ENCODE data around the gene PDZD2. TPM values are rescaled to one million over a fixed set of nuclear protein-coding genes. Genes with fewer than 3 reads are reported as not detected.

PDZD2 gene
- total RNA-seq, 1 experiment from 2014 or later, result 2.2 TPM

DNA sequence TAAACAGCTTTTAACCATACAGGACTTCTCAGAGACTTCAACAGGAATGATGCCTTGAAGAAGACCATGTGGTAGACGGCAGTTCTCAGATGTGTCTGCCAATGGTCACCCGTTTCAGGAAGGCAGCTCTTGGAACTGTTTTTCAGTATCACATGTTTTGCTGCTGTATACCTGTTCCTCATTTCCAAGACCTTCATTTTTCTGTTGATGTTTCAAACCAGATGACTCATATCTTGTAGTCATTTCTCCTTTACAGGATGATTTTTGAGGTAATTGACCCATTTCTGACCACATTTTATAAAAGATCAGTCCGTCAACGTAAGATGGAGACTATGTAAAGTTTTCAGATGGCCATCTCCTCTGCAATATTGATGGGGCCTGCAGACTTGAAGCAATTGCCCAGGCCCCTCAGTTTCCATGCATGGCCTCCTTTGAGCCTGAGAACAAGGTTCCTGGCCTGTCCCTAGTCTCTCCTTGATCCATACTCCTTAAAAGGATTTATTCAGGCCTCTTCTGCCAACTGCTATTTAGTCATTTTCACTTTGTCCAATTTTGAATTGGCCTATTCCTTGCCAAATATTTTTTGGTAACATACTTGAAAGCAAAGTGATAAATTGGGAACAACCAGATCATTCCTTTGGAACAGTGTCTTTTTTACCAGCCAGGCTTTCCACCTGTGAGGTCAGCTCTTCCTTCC lies 128.6 kb downstream of the PDZD2 start:
- Histone ChIP-seq H3K4me1 (ENCODE audit: insufficient read depth, low read length, poor library complexity, severe bottlenecking) (no peaks in the 10 kb centered on the region), H3K27ac (ENCODE audit: low read depth, low read length, poor library complexity, severe bottlenecking) (no peak overlapping the region), H3K27me3 (replicated peaks; ENCODE audit: insufficient read depth, low read depth, low read length, poor library complexity) (peaks cover 5% of the 10 kb centered on the region), H3K9me3 (ENCODE audit: low read depth, low read length, poor library complexity, severe bottlenecking) (no peaks in the 10 kb centered on the region), H3K36me3 (ENCODE audit: insufficient read depth, low read length, poor library complexity, severe bottlenecking) (no peaks in the 10 kb centered on the region), H3K4me3 (ENCODE audit: low read depth, low read length, poor library complexity, severe bottlenecking) (no peak overlapping the region)
- intact Hi-C loops (cut with micrococcal nuclease; ENCODE audit: unreplicated experiment), result no loop called here
- DNase-seq (ENCODE audit: low spot score), result no peak
- CTCF ChIA-PET, result no interaction called here
- TF ChIP-seq, protein P1, sequence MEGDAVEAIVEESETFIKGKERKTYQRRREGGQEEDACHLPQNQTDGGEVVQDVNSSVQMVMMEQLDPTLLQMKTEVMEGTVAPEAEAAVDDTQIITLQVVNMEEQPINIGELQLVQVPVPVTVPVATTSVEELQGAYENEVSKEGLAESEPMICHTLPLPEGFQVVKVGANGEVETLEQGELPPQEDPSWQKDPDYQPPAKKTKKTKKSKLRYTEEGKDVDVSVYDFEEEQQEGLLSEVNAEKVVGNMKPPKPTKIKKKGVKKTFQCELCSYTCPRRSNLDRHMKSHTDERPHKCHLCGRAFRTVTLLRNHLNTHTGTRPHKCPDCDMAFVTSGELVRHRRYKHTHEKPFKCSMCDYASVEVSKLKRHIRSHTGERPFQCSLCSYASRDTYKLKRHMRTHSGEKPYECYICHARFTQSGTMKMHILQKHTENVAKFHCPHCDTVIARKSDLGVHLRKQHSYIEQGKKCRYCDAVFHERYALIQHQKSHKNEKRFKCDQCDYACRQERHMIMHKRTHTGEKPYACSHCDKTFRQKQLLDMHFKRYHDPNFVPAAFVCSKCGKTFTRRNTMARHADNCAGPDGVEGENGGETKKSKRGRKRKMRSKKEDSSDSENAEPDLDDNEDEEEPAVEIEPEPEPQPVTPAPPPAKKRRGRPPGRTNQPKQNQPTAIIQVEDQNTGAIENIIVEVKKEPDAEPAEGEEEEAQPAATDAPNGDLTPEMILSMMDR (conservative IDR thresholded peaks at IDR 0.05; ENCODE audit: low read depth, low read length), result no peak
- no peak for TF ChIP-seq EZH2 (IDR thresholded peaks at IDR 0.05; ENCODE audit: borderline replicate concordance, low read depth, low read length, poor library complexity, severe bottlenecking)
- BruUV-seq (replicated peaks), result no TSS peak
- POLR2A ChIA-PET (ENCODE audit: low non-redundant PET), result no interaction called here

DNA sequence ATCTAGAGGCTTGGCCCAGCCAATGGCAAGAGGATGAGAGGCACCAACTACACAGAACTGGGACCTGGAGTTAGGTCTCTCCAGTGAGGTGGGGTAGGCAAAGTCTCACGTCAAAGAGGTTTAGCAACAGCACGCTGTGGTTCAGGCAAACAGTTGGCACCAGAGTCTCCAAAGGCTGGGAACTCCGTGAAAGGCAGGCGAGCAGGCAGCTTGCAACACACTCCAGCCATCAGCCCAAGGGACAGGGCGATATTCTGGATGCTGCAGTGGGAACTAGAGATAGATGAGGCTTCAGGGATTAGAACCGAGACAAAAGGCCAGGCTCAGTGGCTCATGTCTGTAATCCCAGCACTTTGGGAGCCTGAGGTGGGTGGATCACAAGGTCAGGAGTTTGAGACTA lies 129.1 kb downstream of the PDZD2 start:
- DNase-seq (ENCODE audit: low spot score), result no peak
- Histone ChIP-seq H3K9me3 (ENCODE audit: low read depth, low read length, poor library complexity, severe bottlenecking) (no peaks in the 10 kb centered on the region), H3K27me3 (replicated peaks; ENCODE audit: insufficient read depth, low read depth, low read length, poor library complexity) (peaks cover 5% of the 10 kb centered on the region), H3K4me3 (ENCODE audit: low read depth, low read length, poor library complexity, severe bottlenecking) (no peak overlapping the region), H3K36me3 (ENCODE audit: insufficient read depth, low read length, poor library complexity, severe bottlenecking) (no peaks in the 10 kb centered on the region), H3K27ac (ENCODE audit: low read depth, low read length, poor library complexity, severe bottlenecking) (no peak overlapping the region), H3K4me1 (ENCODE audit: insufficient read depth, low read length, poor library complexity, severe bottlenecking) (no peaks in the 10 kb centered on the region)
- CTCF ChIA-PET, result no interaction called here
- TF ChIP-seq, protein P1 (conservative IDR thresholded peaks at IDR 0.05; ENCODE audit: low read depth, low read length), result no peak
- no peak for TF ChIP-seq EZH2 (IDR thresholded peaks at IDR 0.05; ENCODE audit: borderline replicate concordance, low read depth, low read length, poor library complexity, severe bottlenecking)
- BruUV-seq (replicated peaks), result no TSS peak
- POLR2A ChIA-PET (ENCODE audit: low non-redundant PET), result no interaction called here
- intact Hi-C loops (cut with micrococcal nuclease; ENCODE audit: unreplicated experiment), result no loop called here

DNA sequence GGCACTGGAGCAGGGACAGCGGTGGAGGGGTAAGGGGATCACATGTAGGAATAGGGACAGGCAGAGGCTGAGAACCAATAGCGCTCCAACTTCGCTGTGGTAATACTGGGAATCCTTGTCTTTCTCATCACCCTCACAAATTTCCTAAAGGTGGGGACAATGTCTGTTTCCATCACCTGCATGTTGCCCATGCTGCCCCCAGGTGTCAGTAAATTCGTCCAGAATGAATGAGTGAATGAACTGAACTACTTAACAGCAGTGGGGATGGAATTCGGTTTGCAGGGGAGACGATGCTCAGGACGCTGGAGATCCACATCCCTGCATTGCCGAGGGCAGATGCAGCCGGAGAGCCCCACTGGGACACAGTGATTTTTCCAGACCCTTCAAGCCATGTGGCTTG lies 129.9 kb downstream of the PDZD2 start:
- no peak for DNase-seq (ENCODE audit: low spot score)
- ChIA-PET CTCF (no interaction called here), POLR2A (ENCODE audit: low non-redundant PET) (no interaction called here)
- TF ChIP-seq, protein P1 (conservative IDR thresholded peaks at IDR 0.05; ENCODE audit: low read depth, low read length), result no peak
- no peak for TF ChIP-seq EZH2 (IDR thresholded peaks at IDR 0.05; ENCODE audit: borderline replicate concordance, low read depth, low read length, poor library complexity, severe bottlenecking)
- no peaks in the 10 kb centered on the region for H3K36me3 ChIP-seq (ENCODE audit: insufficient read depth, low read length, poor library complexity, severe bottlenecking)
- BruUV-seq (replicated peaks), result no TSS peak
- no peaks in the 10 kb centered on the region for H3K9me3 ChIP-seq (ENCODE audit: low read depth, low read length, poor library complexity, severe bottlenecking)
- no peak overlapping the region for H3K4me3 ChIP-seq (ENCODE audit: low read depth, low read length, poor library complexity, severe bottlenecking)
- no peak overlapping the region for H3K27ac ChIP-seq (ENCODE audit: low read depth, low read length, poor library complexity, severe bottlenecking)
- peaks cover 5% of the 10 kb centered on the region for H3K27me3 ChIP-seq (replicated peaks; ENCODE audit: insufficient read depth, low read depth, low read length, poor library complexity)
- intact Hi-C loops (cut with micrococcal nuclease; ENCODE audit: unreplicated experiment), result no loop called here
- no peaks in the 10 kb centered on the region for H3K4me1 ChIP-seq (ENCODE audit: insufficient read depth, low read length, poor library complexity, severe bottlenecking)
